ENCODE results near the gene PLD4. TPM values are rescaled to one million over a fixed set of nuclear protein-coding genes. Genes with fewer than 3 reads are reported as not detected.

The PLD4 gene
- total RNA-seq, result under 1 TPM in 1 of 2 donors, not detected in 1; 0.30 TPM

GRCh38 chr14:104924421-104925213 lies at the start of gene PLD4:
PLD4 (plus strand) TSS chr14:104924879; CDS start chr14:104927141, 2,262 bp downstream.
- peaks cover 5% of the 10 kb centered on the region for H3K4me1 Mint-ChIP-seq (ENCODE audit: low read depth)
- H3K9me3 Mint-ChIP-seq, result no peaks in the 10 kb centered on the region

GRCh38 chr14:104875412-104875751 lies 49.3 kb upstream of the PLD4 start:
- no peak for ATAC-seq (replicated peaks in 1 of 2)
- H3K4me1 Mint-ChIP-seq (ENCODE audit: low read depth), result peaks cover 6% of the 10 kb centered on the region
- H3K9me3 Mint-ChIP-seq, result no peaks in the 10 kb centered on the region
- no peaks in the 10 kb centered on the region for H3K36me3 Mint-ChIP-seq (ENCODE audit: insufficient read depth in 2 of 2)
- H3K27ac Mint-ChIP-seq, result no peak overlapping the region
- no peak overlapping the region for H3K4me3 Mint-ChIP-seq
- peaks cover 7% of the 10 kb centered on the region for H3K27me3 Mint-ChIP-seq (ENCODE audit: low read depth)
- no peak for DNase-seq

More at GRCh38 chr14:104924421-104925213, at the start of gene PLD4:
- DNase-seq (no peak), ATAC-seq (replicated peaks in 1 of 2) (no peak)
- H3K36me3 Mint-ChIP-seq (ENCODE audit: insufficient read depth in 2 of 2), result no peaks in the 10 kb centered on the region
- no peak within 1 kb of the TSS for H3K4me3 Mint-ChIP-seq
- H3K27me3 Mint-ChIP-seq (ENCODE audit: low read depth), result no peaks in the 10 kb centered on the region
- no peak within 1 kb of the TSS for H3K27ac Mint-ChIP-seq

GRCh38 chr14:104875811-104876210 lies 48.9 kb upstream of the PLD4 start:
- ATAC-seq (replicated peaks in 1 of 2), result no peak
- no peak for DNase-seq
- no peak overlapping the region for H3K4me3 Mint-ChIP-seq
- H3K27ac Mint-ChIP-seq, result no peak overlapping the region
- H3K4me1 Mint-ChIP-seq (ENCODE audit: low read depth), result peaks cover 6% of the 10 kb centered on the region
- H3K36me3 Mint-ChIP-seq (ENCODE audit: insufficient read depth in 2 of 2), result no peaks in the 10 kb centered on the region
- no peaks in the 10 kb centered on the region for H3K9me3 Mint-ChIP-seq
- H3K27me3 Mint-ChIP-seq (ENCODE audit: low read depth), result peaks cover 7% of the 10 kb centered on the region

GRCh38 chr14:104876251-104876699 lies 48.4 kb upstream of the PLD4 start:
- Mint-ChIP-seq H3K4me3 (no peak overlapping the region), H3K4me1 (ENCODE audit: low read depth) (peaks cover 6% of the 10 kb centered on the region), H3K36me3 (ENCODE audit: insufficient read depth in 2 of 2) (no peaks in the 10 kb centered on the region), H3K27ac (no peak overlapping the region), H3K9me3 (no peaks in the 10 kb centered on the region), H3K27me3 (ENCODE audit: low read depth) (peaks cover 7% of the 10 kb centered on the region)
- ATAC-seq (replicated peaks in 1 of 2) (peak; percentile 77 to 80), DNase-seq (peak; percentile 37 to 58)

GRCh38 chr14:104877066-104877805 lies 47.4 kb upstream of the PLD4 start:
- H3K4me3 Mint-ChIP-seq, result no peak overlapping the region
- ATAC-seq (replicated peaks in 1 of 2), result no peak
- peaks cover 6% of the 10 kb centered on the region for H3K4me1 Mint-ChIP-seq (ENCODE audit: low read depth)
- no peak overlapping the region for H3K27ac Mint-ChIP-seq
- peaks cover 7% of the 10 kb centered on the region for H3K27me3 Mint-ChIP-seq (ENCODE audit: low read depth)
- DNase-seq, result no peak
- H3K9me3 Mint-ChIP-seq, result no peaks in the 10 kb centered on the region
- H3K36me3 Mint-ChIP-seq (ENCODE audit: insufficient read depth in 2 of 2), result no peaks in the 10 kb centered on the region

GRCh38 chr14:104877806-104878550 lies 46.7 kb upstream of the PLD4 start:
- no peaks in the 10 kb centered on the region for H3K4me1 Mint-ChIP-seq (ENCODE audit: low read depth)
- no peaks in the 10 kb centered on the region for H3K9me3 Mint-ChIP-seq
- no peaks in the 10 kb centered on the region for H3K36me3 Mint-ChIP-seq (ENCODE audit: insufficient read depth in 2 of 2)
- H3K4me3 Mint-ChIP-seq, result no peak overlapping the region
- H3K27me3 Mint-ChIP-seq (ENCODE audit: low read depth), result no peaks in the 10 kb centered on the region
- no peak overlapping the region for H3K27ac Mint-ChIP-seq
- no peak for DNase-seq
- no peak for ATAC-seq (replicated peaks in 1 of 2)

GRCh38 chr14:104878582-104878981 lies 46.1 kb upstream of the PLD4 start:
- H3K9me3 Mint-ChIP-seq, result no peaks in the 10 kb centered on the region
- no peaks in the 10 kb centered on the region for H3K36me3 Mint-ChIP-seq (ENCODE audit: insufficient read depth in 2 of 2)
- no peak overlapping the region for H3K27ac Mint-ChIP-seq
- no peaks in the 10 kb centered on the region for H3K4me1 Mint-ChIP-seq (ENCODE audit: low read depth)
- H3K27me3 Mint-ChIP-seq (ENCODE audit: low read depth), result no peaks in the 10 kb centered on the region
- no peak overlapping the region for H3K4me3 Mint-ChIP-seq
- DNase-seq (no peak), ATAC-seq (replicated peaks in 1 of 2) (no peak)

- Mint-ChIP-seq H3K4me1 (ENCODE audit: low read depth) (no peaks in the 10 kb centered on the region), H3K4me3 (no peak overlapping the region), H3K27me3 (ENCODE audit: low read depth) (no peaks in the 10 kb centered on the region), H3K9me3 (no peaks in the 10 kb centered on the region), H3K27ac (no peak overlapping the region), H3K36me3 (ENCODE audit: insufficient read depth in 2 of 2) (no peaks in the 10 kb centered on the region)
- DNase-seq (no peak), ATAC-seq (replicated peaks in 1 of 2) (no peak)
Observed at GRCh38 chr14:104879201-104879982, 45.3 kb upstream of the PLD4 start.

- no peaks in the 10 kb centered on the region for H3K4me1 Mint-ChIP-seq (ENCODE audit: low read depth)
- H3K9me3 Mint-ChIP-seq, result no peaks in the 10 kb centered on the region
- DNase-seq (no peak), ATAC-seq (replicated peaks in 1 of 2) (no peak)
- no peak overlapping the region for H3K27ac Mint-ChIP-seq
- no peak overlapping the region for H3K4me3 Mint-ChIP-seq
- H3K27me3 Mint-ChIP-seq (ENCODE audit: low read depth), result no peaks in the 10 kb centered on the region
- H3K36me3 Mint-ChIP-seq (ENCODE audit: insufficient read depth in 2 of 2), result no peaks in the 10 kb centered on the region
Observed at GRCh38 chr14:104879983-104880565, 44.6 kb upstream of the PLD4 start.

- no peaks in the 10 kb centered on the region for H3K27me3 Mint-ChIP-seq (ENCODE audit: low read depth)
- DNase-seq (no peak), ATAC-seq (replicated peaks in 1 of 2) (no peak)
- H3K27ac Mint-ChIP-seq, result no peak overlapping the region
- no peaks in the 10 kb centered on the region for H3K4me1 Mint-ChIP-seq (ENCODE audit: low read depth)
- H3K4me3 Mint-ChIP-seq, result no peak overlapping the region
- no peaks in the 10 kb centered on the region for H3K9me3 Mint-ChIP-seq
- H3K36me3 Mint-ChIP-seq (ENCODE audit: insufficient read depth in 2 of 2), result no peaks in the 10 kb centered on the region
Observed at GRCh38 chr14:104880584-104881210, 44.0 kb upstream of the PLD4 start.

GRCh38 chr14:104881369-104881979 lies 43.2 kb upstream of the PLD4 start:
- Mint-ChIP-seq H3K4me1 (ENCODE audit: low read depth) (no peaks in the 10 kb centered on the region), H3K36me3 (ENCODE audit: insufficient read depth in 2 of 2) (no peaks in the 10 kb centered on the region), H3K27ac (no peak overlapping the region), H3K4me3 (no peak overlapping the region), H3K9me3 (no peaks in the 10 kb centered on the region), H3K27me3 (ENCODE audit: low read depth) (no peaks in the 10 kb centered on the region)
- DNase-seq (no peak), ATAC-seq (replicated peaks in 1 of 2) (no peak)

Data from activated T-cell treated with anti-CD3 and anti-CD28 coated beads, Interleukin-2, amount 50 U/mL, for 72 hours (primary cell).